ENCODE results near the gene MYH2. TPM values are rescaled to one million over a fixed set of nuclear protein-coding genes. Genes with fewer than 3 reads are reported as not detected.

MYH2 gene
- total RNA-seq, 1 experiment from 2014 or later = not detected

DNA sequence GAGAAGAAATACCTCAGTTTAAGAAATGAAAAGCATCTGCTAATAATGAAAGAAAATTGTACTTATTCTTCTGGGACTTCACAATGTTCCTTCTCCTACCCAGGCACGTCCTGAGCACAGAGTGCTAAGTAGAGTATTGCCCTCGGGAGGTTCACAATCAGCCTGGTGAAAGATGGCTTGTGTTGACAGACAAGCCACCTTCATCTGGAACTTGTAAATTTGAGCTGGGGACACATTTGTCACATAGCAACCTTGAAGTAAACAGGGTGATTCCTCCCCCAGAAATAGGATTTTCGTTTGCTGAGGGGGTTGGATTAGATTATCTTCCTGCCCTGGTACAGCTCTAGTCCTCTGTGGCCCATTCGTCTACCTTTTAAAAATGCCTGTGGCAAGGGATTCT is 34.4 kb upstream of the MYH2 start:
- Histone ChIP-seq H3K9ac (ENCODE audit: low read length) (no peak overlapping the region), H3K4me2 (ENCODE audit: low read length) (no peak overlapping the region), H3K4me1 (ENCODE audit: control insufficient read depth in 1 of 2, insufficient read depth in 2 of 2, low read length in 2 of 2) (no peaks in the 10 kb centered on the region), H3K27ac (ENCODE audit: low read depth, low read length) (no peak overlapping the region), H2AFZ (ENCODE audit: low read depth, low read length, poor library complexity, severe bottlenecking) (no peak overlapping the region), H3K9me3 (ENCODE audit: control insufficient read depth in 1 of 2, insufficient read depth in 1 of 2, low read depth in 1 of 2, low read length in 2 of 2) (no peaks in the 10 kb centered on the region), H3K36me3 (ENCODE audit: control insufficient read depth in 1 of 2, insufficient read depth in 2 of 2, low read length in 2 of 2) (no peaks in the 10 kb centered on the region), H3K4me3 (replicated peaks in 1 of 2; ENCODE audit: low read depth in 1 of 2, low read length in 2 of 2) (no peak overlapping the region), H3K27me3 (ENCODE audit: insufficient read depth, low read length) (peaks cover 76% of the 10 kb centered on the region), H3K79me2 (ENCODE audit: insufficient read depth, low read length) (no peaks in the 10 kb centered on the region), H3K9me2 (ENCODE audit: insufficient read depth) (no peaks in the 10 kb centered on the region), H4K20me1 (ENCODE audit: insufficient read depth) (no peaks in the 10 kb centered on the region)
- intact Hi-C loops (cut with micrococcal nuclease) = no loop called here
- CTCF ChIA-PET = interaction anchor here (1.6 kb wide), 1 partner anchor 31 kb away, joined by 5 read pairs; no protein-coding TSS in a partner anchor
- no peak for DNase-seq (ENCODE audit: low read depth, low spot score)
- TF ChIP-seq EZH2 (IDR thresholded peaks at IDR 0.05) = no peak
- TF ChIP-seq, protein P1, sequence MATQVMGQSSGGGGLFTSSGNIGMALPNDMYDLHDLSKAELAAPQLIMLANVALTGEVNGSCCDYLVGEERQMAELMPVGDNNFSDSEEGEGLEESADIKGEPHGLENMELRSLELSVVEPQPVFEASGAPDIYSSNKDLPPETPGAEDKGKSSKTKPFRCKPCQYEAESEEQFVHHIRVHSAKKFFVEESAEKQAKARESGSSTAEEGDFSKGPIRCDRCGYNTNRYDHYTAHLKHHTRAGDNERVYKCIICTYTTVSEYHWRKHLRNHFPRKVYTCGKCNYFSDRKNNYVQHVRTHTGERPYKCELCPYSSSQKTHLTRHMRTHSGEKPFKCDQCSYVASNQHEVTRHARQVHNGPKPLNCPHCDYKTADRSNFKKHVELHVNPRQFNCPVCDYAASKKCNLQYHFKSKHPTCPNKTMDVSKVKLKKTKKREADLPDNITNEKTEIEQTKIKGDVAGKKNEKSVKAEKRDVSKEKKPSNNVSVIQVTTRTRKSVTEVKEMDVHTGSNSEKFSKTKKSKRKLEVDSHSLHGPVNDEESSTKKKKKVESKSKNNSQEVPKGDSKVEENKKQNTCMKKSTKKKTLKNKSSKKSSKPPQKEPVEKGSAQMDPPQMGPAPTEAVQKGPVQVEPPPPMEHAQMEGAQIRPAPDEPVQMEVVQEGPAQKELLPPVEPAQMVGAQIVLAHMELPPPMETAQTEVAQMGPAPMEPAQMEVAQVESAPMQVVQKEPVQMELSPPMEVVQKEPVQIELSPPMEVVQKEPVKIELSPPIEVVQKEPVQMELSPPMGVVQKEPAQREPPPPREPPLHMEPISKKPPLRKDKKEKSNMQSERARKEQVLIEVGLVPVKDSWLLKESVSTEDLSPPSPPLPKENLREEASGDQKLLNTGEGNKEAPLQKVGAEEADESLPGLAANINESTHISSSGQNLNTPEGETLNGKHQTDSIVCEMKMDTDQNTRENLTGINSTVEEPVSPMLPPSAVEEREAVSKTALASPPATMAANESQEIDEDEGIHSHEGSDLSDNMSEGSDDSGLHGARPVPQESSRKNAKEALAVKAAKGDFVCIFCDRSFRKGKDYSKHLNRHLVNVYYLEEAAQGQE (IDR thresholded peaks at IDR 0.05; ENCODE audit: low read depth) = no peak
- no peak for TF ChIP-seq CEBPB (IDR thresholded peaks at IDR 0.05; ENCODE audit: low read depth)
- TF ChIP-seq EGR1 (IDR thresholded peaks at IDR 0.05; ENCODE audit: low read depth) = no peak
- no peak for TF ChIP-seq SIN3A (IDR thresholded peaks at IDR 0.05; ENCODE audit: low read depth)
- TF ChIP-seq FOSL1 (IDR thresholded peaks at IDR 0.05; ENCODE audit: low read depth) = no peak
- TF ChIP-seq POLR2A (IDR thresholded peaks at IDR 0.05; ENCODE audit: borderline replicate concordance, extremely low read depth, insufficient read depth, insufficient read length) = no peak
- no peak for TF ChIP-seq SP1 (IDR thresholded peaks at IDR 0.05; ENCODE audit: low read depth)
- TF ChIP-seq, protein P2, sequence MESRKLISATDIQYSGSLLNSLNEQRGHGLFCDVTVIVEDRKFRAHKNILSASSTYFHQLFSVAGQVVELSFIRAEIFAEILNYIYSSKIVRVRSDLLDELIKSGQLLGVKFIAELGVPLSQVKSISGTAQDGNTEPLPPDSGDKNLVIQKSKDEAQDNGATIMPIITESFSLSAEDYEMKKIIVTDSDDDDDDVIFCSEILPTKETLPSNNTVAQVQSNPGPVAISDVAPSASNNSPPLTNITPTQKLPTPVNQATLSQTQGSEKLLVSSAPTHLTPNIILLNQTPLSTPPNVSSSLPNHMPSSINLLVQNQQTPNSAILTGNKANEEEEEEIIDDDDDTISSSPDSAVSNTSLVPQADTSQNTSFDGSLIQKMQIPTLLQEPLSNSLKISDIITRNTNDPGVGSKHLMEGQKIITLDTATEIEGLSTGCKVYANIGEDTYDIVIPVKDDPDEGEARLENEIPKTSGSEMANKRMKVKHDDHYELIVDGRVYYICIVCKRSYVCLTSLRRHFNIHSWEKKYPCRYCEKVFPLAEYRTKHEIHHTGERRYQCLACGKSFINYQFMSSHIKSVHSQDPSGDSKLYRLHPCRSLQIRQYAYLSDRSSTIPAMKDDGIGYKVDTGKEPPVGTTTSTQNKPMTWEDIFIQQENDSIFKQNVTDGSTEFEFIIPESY (IDR thresholded peaks at IDR 0.05; ENCODE audit: extremely low read depth, insufficient replicate concordance, low read length) = no peak
- no peak for TF ChIP-seq EZH2phosphoT487 (IDR thresholded peaks at IDR 0.05; ENCODE audit: borderline replicate concordance)
- TF ChIP-seq TCF7L2 (IDR thresholded peaks at IDR 0.05; ENCODE audit: borderline replicate concordance, extremely low read depth, insufficient read depth, insufficient read length) = no peak
- TF ChIP-seq ZFX (IDR thresholded peaks at IDR 0.05) = no peak
- TF ChIP-seq RAD21 (IDR thresholded peaks at IDR 0.05; ENCODE audit: low read depth) = no peak
- TF ChIP-seq, protein P3, sequence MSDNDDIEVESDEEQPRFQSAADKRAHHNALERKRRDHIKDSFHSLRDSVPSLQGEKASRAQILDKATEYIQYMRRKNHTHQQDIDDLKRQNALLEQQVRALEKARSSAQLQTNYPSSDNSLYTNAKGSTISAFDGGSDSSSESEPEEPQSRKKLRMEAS (IDR thresholded peaks at IDR 0.05) = no peak
- TF ChIP-seq SRF (IDR thresholded peaks at IDR 0.05; ENCODE audit: low read depth) = no peak
- TF ChIP-seq YY1 (IDR thresholded peaks at IDR 0.05; ENCODE audit: extremely low read depth, insufficient replicate concordance, low read depth, low read length) = no peak
- TF ChIP-seq POLR2AphosphoS5 (IDR thresholded peaks at IDR 0.05; ENCODE audit: low read depth, low read length) = no peak
- TF ChIP-seq, protein P4, sequence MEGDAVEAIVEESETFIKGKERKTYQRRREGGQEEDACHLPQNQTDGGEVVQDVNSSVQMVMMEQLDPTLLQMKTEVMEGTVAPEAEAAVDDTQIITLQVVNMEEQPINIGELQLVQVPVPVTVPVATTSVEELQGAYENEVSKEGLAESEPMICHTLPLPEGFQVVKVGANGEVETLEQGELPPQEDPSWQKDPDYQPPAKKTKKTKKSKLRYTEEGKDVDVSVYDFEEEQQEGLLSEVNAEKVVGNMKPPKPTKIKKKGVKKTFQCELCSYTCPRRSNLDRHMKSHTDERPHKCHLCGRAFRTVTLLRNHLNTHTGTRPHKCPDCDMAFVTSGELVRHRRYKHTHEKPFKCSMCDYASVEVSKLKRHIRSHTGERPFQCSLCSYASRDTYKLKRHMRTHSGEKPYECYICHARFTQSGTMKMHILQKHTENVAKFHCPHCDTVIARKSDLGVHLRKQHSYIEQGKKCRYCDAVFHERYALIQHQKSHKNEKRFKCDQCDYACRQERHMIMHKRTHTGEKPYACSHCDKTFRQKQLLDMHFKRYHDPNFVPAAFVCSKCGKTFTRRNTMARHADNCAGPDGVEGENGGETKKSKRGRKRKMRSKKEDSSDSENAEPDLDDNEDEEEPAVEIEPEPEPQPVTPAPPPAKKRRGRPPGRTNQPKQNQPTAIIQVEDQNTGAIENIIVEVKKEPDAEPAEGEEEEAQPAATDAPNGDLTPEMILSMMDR (IDR thresholded peaks at IDR 0.05 in 2 of 3, conservative IDR thresholded peaks at IDR 0.05 in 1 of 3; ENCODE audit: borderline replicate concordance in 1 of 3, insufficient read depth in 1 of 3, low read depth in 2 of 3, low read length in 2 of 3) = no peak
- POLR2A ChIA-PET = no interaction called here
- no TSS peak for BruUV-seq (replicated peaks)
- RAD21 ChIA-PET (ENCODE audit: low non-redundant PET in 1 of 2, low total read pairs in 2 of 2, uncharacterized antibody in 2 of 2, unreplicated experiment in 2 of 2) = no interaction called here
- no peak for ATAC-seq
